Small intestine (tissue), 7 donors: ENCODE results near the gene SYNE1. TPM values are rescaled to one million over a fixed set of nuclear protein-coding genes. Genes with fewer than 3 reads are reported as not detected.
A peak's percentile ranks its signal among the peaks of the same experiment; 100 is the strongest.

ENCODE experiments used
- DNase-seq, 2 donors: peaks; one replicate each; pipeline versions ENCODE4 v3.0.0 to v3.0.0-alpha.2; 2013
- FAIRE-seq: peaks from 2 replicates; lab custom pipeline; 2012; peaks lifted over from hg19 to GRCh38; lab: Jason Lieb, UNC
- H3K27ac ChIP-seq, 3 donors: one replicate each; pipeline ENCODE4 v1.5.1; 2013; ENCODE audit warnings: low read length in 2 of 3, mild to moderate bottlenecking in 2 of 3, control low read depth in 1 of 3, inconsistent platforms in 1 of 3, low read depth in 1 of 3, moderate library complexity in 1 of 3
- H3K27me3 ChIP-seq, 3 donors: one replicate each; pipeline ENCODE4 v1.6.1; 2013; ENCODE audit warnings: low read length in 3 of 3, inconsistent platforms in 1 of 3; ENCODE audit not compliant: control insufficient read depth in 3 of 3, insufficient read depth in 3 of 3
- H3K36me3 ChIP-seq, 3 donors: one replicate each; pipeline ENCODE4 v1.6.1; 2013; ENCODE audit warnings: low read length in 3 of 3, inconsistent platforms in 1 of 3, low read depth in 1 of 3, mild to moderate bottlenecking in 1 of 3, moderate library complexity in 1 of 3; ENCODE audit not compliant: control insufficient read depth in 3 of 3, insufficient read depth in 2 of 3
- H3K4me1 ChIP-seq, 3 donors: one replicate each; pipeline ENCODE4 v1.6.1; 2013; ENCODE audit warnings: low read length in 2 of 3, inconsistent platforms in 1 of 3, low read depth in 1 of 3, mild to moderate bottlenecking in 1 of 3, moderate library complexity in 1 of 3; ENCODE audit not compliant: control insufficient read depth in 3 of 3, insufficient read depth in 2 of 3
- H3K4me3 ChIP-seq, 3 donors: one replicate each; pipeline ENCODE4 v1.5.1; 2013; ENCODE audit warnings: low read length in 3 of 3, control low read depth in 1 of 3, inconsistent platforms in 1 of 3, low read depth in 1 of 3, mild to moderate bottlenecking in 1 of 3, moderate library complexity in 1 of 3
- H3K9me3 ChIP-seq, 2 donors: one replicate each; pipeline ENCODE4 v1.6.1; 2013; ENCODE audit warnings: low read depth in 1 of 2, low read length in 1 of 2; ENCODE audit not compliant: control insufficient read depth in 2 of 2, insufficient read depth in 1 of 2
- WGBS, 3 donors: extraction: QIAGEN DNeasy Blood & Tissue Kit; methylation state at CpG; one replicate each; pipeline ENCODE4 v1.1.7; 2013; 5-methylcytosine and 5-hydroxymethylcytosine counted together
- polyA plus RNA-seq, 4 donors: library from polyadenylated mRNA; stranded (reverse) in 3 of 4; unstranded in 1 of 4; fragments of 200-250 nt in 3 of 4; fragments of 120-200 nt in 1 of 4; gene quantifications; one replicate each; pipeline versions ENCODE4 v1.2.1 to v1.2.3, GENCODE V29; 2013
- donor health status: healthy with polysubstance abuse.
- donor health status: control.
- donor health status: control.
- donor health status: Bipolar disorder and iron deficiency.
- donor health status: healthy.

SYNE1 gene
- polyA plus RNA-seq, 4 donors: 4.0 to 18.9 (median 9.1) TPM

- Histone ChIP-seq H3K27me3 (no peaks in the 10 kb centered on the region), H3K27ac (no peak overlapping the region), H3K36me3 (no peaks in the 10 kb centered on the region), H3K9me3 (no peaks in the 10 kb centered on the region), H3K4me1 (no peaks in the 10 kb centered on the region), H3K4me3 (no peak overlapping the region)
- WGBS, 3 donors: 81 to 89% (median 85%) methylated on average over 6 of the region's 6 CpGs
- FAIRE-seq (no peak), DNase-seq (no peak)
These were observed 232.1 kb downstream of the SYNE1 start for GRCh38 chr6:152404936-152405595.

DNA sequence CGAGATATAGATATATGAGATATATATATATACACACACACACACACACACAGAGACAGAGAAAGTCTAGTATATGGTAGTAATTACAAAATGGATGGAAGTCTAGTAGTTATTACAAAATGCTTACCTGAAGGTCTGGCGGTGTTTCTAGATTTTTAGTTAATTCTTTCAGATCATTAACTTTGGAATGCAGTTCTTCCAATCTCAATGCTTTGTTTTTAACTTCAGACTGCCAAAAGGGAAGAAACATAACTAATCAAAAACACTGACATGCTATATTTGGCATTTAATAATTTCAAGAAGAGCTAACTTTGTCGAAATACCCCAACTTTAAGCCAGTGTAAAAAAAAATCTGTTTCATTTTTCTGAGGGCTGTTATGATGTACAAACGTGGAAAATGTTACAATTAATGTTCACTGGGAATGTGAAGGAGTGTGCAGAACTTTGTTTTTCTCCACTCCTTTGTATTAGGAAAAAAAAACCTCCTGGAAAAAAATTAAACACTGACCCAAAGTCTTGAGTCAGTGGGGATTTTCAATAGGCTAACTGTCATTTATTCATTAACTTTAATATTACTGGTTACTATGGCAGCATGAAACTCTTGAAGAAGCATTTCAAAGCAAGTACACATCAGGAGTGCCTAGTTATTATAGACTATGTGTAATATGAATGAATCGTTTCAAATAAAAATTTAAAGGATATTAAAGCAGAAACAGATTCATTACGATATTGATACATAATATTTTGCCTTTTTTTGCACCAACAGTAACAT, 232.9 kb downstream of the SYNE1 start:
- H3K4me1 ChIP-seq: no peaks in the 10 kb centered on the region
- H3K27ac ChIP-seq: no peak overlapping the region
- H3K27me3 ChIP-seq: no peaks in the 10 kb centered on the region
- WGBS, 3 donors: 63 to 73% (median 65%) methylated on average over 6 of the region's 6 CpGs
- no peaks in the 10 kb centered on the region for H3K36me3 ChIP-seq
- FAIRE-seq: no peak
- no peak overlapping the region for H3K4me3 ChIP-seq
- no peak for DNase-seq
- no peaks in the 10 kb centered on the region for H3K9me3 ChIP-seq

GRCh38 chr6:152402791-152403190, 234.4 kb downstream of the SYNE1 start:
- 59 to 83% (median 67%) methylated on average over 2 of the region's 2 CpGs for WGBS, 3 donors
- FAIRE-seq (no peak), DNase-seq (no peak)
- Histone ChIP-seq H3K4me1 (no peaks in the 10 kb centered on the region), H3K27ac (no peak overlapping the region), H3K9me3 (no peaks in the 10 kb centered on the region), H3K27me3 (no peaks in the 10 kb centered on the region), H3K36me3 (no peaks in the 10 kb centered on the region), H3K4me3 (no peak overlapping the region)

DNA sequence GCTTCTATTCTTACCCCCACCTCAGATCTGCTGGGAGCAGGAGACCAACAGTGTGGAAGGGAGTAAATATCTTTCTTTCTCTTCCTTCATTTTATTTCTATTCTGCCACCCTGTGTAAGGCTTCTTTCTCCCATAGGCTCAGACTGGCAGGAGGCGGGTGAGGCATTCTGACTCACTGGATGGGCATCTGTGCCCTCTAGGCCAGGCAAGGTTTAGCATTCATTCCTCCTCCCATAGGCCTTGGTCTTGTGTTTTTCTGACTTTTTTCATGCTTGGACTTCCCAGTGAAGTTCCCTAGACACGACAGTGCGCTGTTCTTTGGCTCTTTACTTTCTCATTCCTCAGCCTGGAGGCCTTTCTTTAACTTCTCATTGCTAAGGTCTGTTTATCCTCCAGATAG, 235.2 kb downstream of the SYNE1 start:
- DNase-seq: no peak
- no peak for FAIRE-seq

GRCh38 chr6:152399399-152399798, 237.8 kb downstream of the SYNE1 start:
- WGBS, 3 donors: 71 to 90% (median 86%) methylated on average over 5 of the region's 5 CpGs
- H3K27me3 ChIP-seq: no peaks in the 10 kb centered on the region
- H3K27ac ChIP-seq: no peak overlapping the region
- no peaks in the 10 kb centered on the region for H3K9me3 ChIP-seq
- H3K4me3 ChIP-seq: no peak overlapping the region
- no peaks in the 10 kb centered on the region for H3K4me1 ChIP-seq
- H3K36me3 ChIP-seq: no peaks in the 10 kb centered on the region
- DNase-seq (no peak), FAIRE-seq (no peak)

More for the DNA sequence above, 235.2 kb downstream of the SYNE1 start:
- Histone ChIP-seq H3K9me3 (no peaks in the 10 kb centered on the region), H3K36me3 (no peaks in the 10 kb centered on the region), H3K4me1 (no peaks in the 10 kb centered on the region), H3K27me3 (no peaks in the 10 kb centered on the region), H3K27ac (no peak overlapping the region), H3K4me3 (no peak overlapping the region)
- 73 to 88% (median 83%) methylated on average over 3 of the region's 3 CpGs for WGBS, 3 donors

GRCh38 chr6:152398993-152399392, 238.2 kb downstream of the SYNE1 start:
- Histone ChIP-seq H3K27ac (peak overlapping the region in 1 of 3 donors; percentile 12), H3K36me3 (no peaks in the 10 kb centered on the region), H3K4me3 (no peak overlapping the region), H3K27me3 (no peaks in the 10 kb centered on the region), H3K4me1 (no peaks in the 10 kb centered on the region), H3K9me3 (no peaks in the 10 kb centered on the region)
- no peak for FAIRE-seq
- DNase-seq: no peak

GRCh38 chr6:152398316-152398715, 238.8 kb downstream of the SYNE1 start:
- Histone ChIP-seq H3K36me3 (no peaks in the 10 kb centered on the region), H3K27ac (no peak overlapping the region), H3K9me3 (no peaks in the 10 kb centered on the region), H3K27me3 (no peaks in the 10 kb centered on the region), H3K4me3 (no peak overlapping the region), H3K4me1 (no peaks in the 10 kb centered on the region)
- WGBS, 3 donors: 62 to 75% (median 74%) methylated on average over 3 of the region's 3 CpGs
- DNase-seq (no peak), FAIRE-seq (no peak)

DNA sequence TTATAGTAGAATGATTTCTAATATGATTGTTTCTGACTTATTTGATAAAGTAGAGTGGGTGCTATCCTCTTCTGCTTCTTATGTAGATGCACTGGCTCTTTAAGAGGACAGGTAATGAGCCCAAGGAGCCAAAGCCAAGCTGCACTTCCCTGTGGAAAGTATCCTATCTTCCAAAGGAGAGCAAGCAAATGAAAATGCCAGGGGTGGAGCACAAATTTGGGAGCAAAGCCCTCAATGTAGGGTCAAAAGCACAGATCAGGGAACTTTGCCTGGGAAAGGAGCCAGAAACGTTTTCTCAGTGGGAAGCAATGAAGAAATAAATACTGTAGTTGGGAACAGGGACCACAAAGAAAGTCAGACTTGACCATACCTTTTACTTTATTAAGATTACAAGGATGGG, 242.9 kb downstream of the SYNE1 start:
- H3K36me3 ChIP-seq: peaks cover 0 to 2% (median 0%) of the 10 kb centered on the region in 3 donors
- WGBS, 3 donors: 0 to 39% (median 10%) methylated on average over 1 of the region's 1 CpG
- H3K9me3 ChIP-seq: no peaks in the 10 kb centered on the region
- no peak overlapping the region for H3K27ac ChIP-seq
- no peaks in the 10 kb centered on the region for H3K27me3 ChIP-seq
- H3K4me3 ChIP-seq: no peak overlapping the region
- no peaks in the 10 kb centered on the region for H3K4me1 ChIP-seq
- FAIRE-seq (no peak), DNase-seq (no peak)
